HS-5 (cell line): ENCODE data around the gene EIF5A2.
"Not testable (repeated sequence)": the region's sequence is repeated elsewhere in the genome, so short reads cannot be mapped to it uniquely, and the experiment has no call there.

Source experiments
- DNase-seq: peaks from one replicate; pipeline ENCODE4 v3.0.0-alpha.2; 2012; ENCODE audit warnings: low read depth

Gene EIF5A2

DNA sequence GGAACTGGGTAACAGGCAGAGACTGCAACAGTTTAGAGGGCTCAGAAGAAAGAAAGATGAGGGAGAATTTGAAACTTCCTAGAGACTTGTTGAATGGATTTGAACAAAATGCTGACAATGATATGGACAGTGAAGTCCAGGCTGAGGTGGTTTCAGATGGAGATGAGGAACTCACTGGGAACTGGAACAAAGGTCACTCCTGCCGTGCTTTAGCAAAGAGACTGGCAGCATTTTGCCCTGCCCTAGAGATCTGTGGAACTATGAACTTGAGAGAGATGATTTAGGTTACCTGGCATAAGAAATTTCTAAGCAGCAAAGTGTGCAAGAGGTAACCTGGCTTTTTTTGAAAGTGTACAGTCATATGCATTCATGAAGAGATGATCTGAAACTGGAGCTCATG lies 11.7 kb downstream of the EIF5A2 start:
- no peak for DNase-seq

DNA sequence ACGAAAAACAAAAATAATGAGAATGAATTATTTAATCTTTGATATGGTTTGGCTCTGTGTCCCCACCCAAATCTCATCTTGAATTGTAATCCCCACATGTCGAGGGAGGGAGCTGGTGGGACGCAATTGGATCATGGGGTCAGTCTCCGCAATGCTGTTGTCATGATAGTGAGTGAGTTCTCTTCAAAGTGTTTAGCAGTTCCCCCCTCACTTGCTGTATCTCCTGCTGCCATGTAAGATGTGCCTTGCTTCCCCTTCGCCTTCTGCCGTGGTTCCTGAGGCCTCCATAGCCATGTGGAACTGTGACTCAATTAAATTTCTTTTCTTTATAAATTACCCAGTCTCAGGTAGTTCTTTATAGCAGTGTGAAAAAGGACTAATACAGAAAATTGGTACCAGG lies 12.1 kb downstream of the EIF5A2 start:
- DNase-seq: not testable (repeated sequence)

DNA sequence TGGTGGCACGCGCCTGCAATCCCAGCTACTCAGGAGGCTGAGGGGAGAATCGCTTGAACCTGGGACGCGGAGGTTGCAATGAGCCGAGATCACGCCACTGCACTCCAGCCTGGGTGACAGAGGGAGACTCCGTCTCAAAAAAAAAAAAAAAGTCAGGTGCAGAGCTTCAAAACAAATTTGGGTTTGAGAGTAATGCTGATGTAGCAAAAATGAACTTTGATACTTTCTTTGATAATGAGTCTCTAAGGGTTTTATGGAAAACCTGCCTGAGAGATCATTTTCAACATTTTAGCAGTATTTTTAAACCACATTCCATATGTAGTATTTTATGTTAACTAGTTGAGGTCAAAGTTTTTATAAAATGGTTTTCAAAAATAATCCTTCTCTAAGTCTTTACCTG lies 14.5 kb downstream of the EIF5A2 start:
- DNase-seq: no peak

DNA sequence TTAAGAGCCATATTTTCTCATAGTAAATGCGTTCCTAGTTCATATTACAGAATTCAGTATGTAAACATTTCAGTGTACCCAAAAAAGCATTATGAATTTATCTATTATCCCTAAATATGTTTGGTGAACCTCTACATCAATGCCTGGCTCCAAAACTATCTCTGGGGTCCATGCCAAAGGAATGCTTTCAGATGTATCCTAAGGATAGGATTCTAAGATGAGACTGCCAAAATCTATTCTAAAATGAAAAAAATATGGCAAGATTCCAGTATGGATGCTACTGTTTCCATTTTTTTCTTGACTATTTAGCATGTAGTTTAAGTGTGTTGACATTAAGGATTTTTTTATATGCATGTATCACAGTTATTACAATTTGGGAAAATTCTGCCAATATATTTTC lies 18.8 kb downstream of the EIF5A2 start:
- no peak for DNase-seq

DNA sequence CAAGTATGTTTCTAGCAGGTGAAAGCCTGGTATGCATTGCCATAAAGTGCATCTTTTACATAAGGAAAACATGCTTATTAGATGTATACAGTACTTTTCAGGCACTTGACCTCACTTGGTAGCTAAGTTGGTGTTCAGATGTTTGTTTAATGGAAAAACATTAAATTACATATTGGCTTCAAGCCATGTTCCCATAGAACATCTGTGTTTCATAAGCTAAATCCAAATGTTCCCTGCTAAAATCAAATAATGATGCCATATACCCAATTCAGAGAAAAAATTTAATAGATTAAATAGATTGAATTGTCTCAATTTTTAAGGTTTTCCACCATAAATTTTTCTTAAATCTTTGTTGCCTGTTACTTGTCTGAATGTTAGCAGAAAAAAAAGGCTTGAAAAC lies 19.3 kb downstream of the EIF5A2 start:
- no peak for DNase-seq

DNA sequence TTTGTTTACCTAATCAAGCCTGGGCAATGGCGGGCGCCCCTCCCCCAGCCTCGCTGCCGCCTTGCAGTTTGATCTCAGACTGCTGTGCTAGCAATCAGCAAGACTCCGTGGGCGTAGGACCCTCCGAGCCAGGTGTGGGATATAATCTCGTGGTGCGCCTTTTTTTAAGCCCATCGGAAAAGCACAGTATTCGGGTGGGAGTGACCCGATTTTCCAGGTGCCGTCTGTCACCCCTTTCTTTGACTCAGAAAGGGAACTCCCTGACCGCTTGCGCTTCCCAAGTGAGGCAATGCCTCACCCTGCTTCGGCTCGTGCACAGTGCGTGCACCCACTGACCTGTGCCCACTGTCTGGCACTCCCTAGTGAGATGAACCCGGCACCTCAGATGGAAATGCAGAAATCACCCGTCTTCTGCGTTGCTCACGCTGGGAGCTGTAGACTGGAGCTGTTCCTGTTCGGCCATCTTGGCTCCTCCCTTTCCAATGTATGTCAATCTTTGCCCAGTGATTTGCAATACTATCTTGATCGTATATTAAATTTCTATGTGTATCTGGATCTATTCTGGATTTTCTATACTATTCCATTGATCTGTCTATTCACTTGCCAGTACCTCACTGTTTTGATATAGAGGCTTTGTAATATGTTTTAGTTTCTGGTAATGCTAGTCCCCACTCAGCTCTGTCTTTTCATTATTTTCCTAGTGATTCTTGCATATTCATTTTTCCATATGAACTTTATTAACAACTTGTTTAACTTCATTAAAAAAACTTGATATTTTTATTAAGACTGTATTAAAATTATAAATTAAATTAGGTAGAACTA lies 24.1 kb downstream of the EIF5A2 start:
- not testable (repeated sequence) for DNase-seq

DNA sequence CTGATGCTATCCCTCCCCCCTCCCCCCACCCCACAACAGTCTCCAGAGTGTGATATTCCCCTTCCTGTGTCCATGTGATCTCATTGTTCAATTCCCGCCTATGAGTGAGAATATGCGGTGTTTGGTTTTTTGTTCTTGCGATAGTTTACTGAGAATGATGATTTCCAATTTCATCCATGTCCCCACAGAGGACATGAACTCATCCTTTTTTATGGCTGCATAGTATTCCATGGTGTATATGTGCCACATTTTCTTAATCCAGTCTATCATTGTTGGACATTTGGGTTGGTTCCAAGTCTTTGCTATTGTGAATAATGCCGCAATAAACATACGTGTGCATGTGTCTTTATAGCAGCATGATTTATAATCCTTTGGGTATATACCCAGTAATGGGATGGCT lies 29.7 kb downstream of the EIF5A2 start:
- not testable (repeated sequence) for DNase-seq

DNA sequence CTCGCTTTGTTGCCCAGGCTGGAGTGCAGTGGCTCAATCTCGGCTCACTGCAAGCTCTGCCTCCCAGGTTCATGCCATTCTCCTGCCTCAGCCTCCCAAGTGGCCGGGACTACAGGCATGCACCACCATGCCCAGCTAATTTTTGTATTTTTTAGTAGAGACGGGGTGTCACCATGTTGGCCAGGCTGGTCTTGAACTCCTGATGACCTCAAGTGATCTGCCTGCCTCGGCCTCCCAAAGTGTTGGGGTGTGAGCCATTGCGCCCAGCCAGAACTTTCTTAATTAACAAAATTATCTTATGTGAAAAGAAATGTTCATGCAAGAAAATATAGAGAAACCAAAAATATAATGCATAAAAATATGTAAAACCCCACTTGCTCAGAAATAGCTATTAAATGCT lies 31.1 kb downstream of the EIF5A2 start:
- DNase-seq: not testable (repeated sequence)

DNA sequence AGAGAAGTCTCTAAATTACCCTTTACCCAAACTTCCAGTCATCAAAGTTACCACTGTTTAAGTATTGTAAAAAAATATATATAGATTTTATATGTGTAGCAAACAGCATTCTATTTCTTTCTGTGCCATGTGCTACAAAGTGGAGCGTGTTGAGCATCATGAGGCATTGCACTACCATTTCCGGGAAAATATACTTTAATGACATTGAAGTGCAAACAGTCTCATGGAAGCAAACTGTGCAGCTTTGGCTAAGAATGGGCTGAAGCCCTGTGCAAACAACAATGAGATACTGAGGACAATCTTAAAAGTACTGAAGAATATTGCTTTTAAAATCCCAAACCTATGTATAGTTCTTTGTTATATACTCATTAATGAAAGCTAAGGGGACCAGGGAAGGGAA lies 31.9 kb downstream of the EIF5A2 start:
- DNase-seq: no peak

DNA sequence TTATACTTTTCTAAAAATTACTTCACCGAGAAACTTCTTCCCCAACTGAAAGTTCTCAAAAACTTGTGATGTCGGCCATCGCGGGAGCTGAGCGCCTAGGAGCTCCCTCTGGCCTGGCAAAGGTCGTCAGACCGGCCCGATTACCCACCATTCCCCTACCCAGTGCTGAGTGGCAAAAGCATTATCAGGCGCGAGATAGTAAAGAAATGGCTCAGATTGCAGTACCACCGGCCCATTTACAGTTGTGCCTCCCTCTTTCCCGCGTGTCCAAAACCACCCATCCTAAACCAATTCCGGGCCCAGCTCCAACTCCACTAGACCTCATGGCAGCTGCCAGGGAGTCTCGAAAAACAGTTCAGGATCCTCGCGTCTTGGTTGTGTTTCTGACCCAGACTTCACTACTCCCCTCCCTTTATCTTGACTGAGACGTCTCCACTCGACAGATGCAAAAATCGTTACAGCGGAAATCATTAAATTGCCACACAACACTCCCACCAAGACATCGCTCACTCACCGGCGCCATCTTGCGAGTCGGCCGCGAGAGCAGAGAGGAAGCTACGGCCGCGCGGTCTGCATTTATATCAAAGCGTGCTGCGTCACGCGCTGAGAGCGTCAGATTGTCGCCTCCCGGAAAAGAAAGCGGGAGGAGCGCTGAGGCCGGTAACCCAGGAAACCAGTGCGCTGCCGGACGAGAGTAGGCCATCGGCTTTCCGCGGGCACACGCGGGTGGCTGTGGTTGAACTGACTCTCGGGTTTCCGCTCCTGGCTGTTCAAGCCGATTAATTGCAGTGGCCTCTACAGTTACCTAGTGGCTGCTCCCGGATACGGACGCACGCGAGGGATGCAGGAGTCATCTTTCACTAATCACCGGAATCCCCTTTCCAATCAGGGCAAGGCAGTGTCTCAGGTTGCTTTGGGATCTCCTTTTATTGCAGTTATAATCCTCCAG lies 38.5 kb downstream of the EIF5A2 start, which contains the start of gene RPL22L1:
RPL22L1 (minus strand) TSS at position 551 of the 949 bp plus-strand sequence; CDS start at position 523, 28 bp downstream.
- DNase-seq: peak; percentile 91

DNA sequence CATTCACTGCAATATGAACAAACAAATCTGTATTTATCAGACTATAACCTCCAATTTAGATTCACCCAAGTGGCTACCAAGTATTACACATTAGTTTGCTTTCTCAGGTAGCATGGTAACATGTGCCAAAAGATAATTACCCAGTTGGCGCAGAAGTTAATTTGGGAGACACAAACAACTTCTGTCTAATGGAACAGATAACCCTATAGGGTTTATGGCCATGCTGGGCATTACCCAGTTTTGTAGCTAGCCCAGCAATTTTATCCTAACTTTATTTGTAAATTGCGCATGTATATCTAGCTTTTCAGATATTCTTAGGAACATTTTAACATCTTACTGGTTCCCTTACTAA lies 39.2 kb downstream of the EIF5A2 start:
- DNase-seq: no peak

DNA sequence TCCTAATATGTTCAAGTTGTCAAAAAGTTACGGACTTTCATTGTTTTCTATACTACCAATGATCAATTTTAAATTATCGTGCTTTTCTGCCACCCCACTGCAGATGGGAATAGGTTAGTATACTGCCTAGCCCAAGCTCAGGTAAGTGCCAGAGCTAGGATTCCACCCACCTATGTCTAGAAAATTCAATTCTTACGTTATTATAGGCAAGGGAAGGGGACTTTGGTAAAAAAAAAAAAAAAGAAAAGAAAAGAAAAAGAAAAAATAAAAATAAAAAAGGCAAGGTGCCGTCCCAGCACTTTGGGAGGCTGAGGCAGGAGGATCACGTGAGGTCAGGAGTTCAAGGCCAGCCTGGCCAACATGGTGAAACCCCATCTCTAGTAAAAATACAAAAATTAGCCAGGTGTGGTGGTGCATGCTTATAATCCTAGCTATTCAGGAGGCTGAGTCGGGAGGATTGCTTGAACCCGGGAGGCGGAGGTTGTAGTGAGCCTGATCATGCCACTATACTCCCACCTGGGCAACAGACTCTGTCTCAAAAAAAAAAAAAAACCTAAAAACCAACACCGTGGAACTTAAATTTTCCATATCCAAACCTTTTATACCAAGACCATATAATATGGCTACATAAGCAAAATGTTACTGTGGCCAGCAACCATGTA lies 39.7 kb downstream of the EIF5A2 start:
- DNase-seq: no peak

DNA sequence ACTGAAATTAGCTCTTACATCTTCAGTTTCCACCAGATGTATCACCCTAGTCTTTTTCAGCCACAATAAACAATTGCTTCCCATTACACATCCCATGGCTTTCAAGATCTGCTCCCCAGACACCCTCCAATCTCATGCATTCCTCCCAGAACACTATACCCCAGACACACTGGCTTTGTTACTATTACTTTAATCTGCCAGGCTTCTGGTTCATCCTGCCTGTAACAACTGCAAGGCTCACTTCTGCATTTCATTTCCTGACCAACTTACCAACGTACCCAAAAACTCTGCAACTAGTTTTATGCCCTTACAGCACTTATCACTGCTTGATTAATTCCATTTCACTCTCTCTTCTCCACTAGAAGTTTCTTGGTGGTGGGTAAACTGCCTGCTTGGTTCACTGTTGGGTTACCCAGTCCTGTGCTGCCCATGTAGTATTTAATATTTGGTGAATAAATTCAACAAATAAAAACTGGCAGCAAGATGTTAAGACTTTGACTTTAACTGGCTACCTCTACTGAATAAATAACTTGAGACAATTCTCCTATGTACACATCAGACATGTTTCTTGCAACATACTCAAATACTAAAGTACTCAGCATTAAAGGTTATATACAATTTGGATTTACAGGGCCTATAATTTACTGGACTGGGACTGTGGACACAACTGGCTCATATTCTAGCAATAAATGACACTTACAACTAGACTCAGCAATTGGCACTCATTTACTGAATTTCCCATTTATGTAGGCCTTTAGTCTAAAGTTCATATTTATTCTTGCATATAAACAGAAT lies 41.1 kb downstream of the EIF5A2 start:
- no peak for DNase-seq

DNA sequence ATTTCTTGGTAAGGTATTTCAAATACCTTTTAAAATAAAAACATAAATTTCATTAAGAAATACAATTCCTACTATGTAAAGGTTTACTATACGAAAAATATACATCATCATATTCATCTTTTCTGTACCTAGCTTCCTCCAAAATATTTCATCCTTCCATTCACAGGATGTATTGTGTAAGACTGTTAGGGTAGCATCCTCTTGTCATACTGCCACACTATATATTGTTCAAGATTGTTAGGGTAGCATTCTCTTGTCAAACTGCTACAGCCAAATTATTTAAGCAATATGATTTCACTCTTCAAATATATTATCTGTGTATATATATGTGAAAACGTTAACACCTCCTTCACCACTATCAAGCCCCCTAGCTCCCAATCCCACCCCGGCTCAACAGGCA lies 41.9 kb downstream of the EIF5A2 start:
- no peak for DNase-seq

DNA sequence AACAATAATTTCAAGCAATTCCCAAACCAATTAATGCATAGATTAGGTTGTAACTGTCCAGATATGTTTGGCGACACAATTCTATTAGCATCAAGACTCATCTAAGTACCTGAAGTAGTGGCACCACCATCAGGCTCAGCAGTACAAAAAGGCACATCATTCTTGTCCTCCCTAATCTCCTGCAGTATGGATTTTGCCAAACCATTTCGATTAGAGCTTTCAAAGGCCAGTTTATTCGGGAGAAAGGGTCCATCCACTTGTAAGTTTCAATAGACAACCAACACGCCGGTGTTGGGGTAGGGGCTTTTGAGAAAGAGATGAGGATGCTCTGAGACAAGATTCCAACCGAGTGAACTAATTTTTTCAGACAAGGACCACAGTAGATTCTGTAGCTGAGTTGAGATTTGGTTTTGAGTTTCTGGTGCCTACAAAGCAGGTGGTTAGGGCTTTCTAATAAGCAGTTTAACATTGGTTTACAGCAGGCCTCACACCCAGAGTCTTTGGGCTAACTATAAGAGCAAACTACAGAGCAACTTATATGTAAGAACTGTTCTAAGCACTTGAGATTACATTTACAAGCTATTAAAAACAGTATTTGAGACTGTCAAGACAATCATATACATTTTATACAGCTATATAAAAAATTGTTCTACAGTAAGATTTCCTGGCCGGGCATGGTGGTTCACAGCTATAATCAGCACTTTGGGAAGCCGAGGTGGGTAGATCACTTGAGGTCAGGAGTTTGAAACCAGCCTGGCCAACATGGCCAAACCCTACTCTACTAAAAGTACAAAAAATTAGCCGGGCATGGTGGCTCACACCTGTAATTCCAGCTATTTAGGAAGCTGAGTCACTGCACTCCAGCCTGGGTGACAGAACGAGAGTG lies 43.0 kb downstream of the EIF5A2 start:
- no peak for DNase-seq

DNA sequence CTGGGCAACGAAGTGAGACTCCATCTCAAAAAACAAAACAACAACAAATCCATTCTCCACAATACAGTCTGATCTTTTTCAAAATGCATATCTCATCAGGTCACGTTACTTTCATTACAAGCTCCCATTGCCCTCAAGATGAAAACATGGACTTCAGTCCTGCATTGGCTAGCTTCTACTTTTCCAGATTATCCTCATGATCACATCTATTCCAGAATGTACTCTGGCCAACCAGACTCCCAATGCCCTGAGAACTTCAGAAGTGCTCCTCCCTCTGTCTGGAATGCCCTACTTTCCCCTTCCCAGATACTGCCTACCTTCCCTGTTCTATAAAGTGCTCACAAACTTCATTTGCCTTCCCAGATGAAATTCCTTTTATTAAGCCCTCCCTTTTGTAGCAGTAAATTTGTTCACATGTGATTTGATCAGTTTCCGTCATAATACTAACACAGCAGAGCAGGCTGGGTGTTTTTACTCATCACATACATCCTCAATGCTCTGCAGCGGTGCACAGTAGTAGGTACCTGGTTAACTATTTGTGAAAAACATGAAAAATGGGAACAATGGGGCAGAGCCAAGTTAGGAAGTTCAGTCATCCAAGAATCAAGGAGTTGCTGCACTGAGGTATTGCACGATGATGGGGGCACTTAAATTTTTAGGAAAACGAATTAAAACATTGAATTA lies 43.8 kb downstream of the EIF5A2 start:
- no peak for DNase-seq

DNA sequence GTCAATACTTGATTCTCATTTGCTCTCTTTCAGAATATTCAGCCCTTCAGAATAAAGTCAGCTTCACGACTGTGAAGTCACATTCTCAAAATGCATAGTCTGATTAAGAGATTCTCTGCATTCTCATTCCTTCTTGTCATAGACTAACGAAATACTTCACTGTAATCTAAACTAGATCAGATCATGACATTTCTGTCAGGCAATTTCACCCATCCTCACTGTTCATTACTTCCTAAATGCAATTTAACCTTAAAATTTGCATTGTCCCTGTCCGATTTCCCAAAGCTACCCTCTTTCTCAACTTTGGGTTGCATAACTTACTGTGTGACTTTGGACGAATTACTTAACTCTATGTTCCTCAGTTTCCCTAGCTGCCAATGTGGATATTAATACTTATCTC lies 44.6 kb downstream of the EIF5A2 start:
- DNase-seq: no peak

DNA sequence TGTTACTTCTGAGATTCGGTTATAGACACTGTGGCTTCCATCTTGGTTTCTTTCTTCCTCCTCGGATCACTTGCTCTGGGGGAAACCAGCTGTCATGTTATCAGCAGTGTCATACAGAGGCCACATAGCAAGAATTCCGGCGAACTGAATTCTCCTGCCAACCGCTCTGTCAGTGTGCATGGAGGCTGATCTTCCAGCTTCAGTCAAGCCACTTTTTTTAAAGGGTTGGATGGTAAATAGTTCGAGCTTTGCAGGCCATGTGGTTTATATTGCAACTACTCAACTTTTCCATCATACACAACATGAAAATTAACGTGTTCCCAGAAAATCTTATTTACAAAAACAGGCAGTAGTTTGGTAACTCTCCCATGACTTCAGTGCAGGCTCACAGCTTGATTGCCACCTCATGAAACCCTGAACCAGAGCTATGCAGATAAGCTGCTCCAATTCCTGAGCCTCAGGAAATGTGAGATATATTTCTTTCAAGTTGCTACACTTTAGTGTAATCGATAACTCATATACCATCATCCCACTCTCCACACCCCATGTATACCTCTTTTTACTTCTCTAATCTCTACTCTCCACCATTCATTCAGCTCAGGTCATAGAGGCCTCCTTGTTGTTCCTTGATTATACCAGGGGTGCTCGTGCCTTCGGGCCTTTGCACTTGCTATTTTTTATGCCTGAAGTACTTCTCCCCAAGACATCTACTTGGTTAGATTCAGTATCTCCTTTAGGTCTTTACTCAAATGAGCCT lies 45.6 kb downstream of the EIF5A2 start:
- no peak for DNase-seq

DNA sequence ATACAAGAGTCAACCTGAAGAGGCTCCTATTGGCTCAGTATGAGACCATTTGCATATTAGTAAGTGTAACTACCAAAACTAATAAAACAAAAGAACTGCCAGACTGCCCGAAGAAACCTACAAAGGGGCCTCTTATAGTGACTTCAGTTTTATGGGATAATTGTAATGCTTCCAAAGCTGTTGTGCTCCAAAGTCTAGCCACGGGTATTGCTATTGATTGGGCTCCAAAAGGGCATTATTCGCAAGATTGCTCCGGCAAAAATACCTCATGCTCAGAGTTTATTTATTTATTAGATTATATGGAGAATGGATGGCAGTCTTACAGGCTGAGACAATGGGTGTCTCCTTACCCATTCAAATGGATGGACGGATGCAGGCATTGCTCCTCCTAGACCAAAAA lies 49.8 kb downstream of the EIF5A2 start:
- no peak for DNase-seq
